IPS-15b (cell line): ENCODE measurements around the gene PARP6.
A peak's percentile ranks its signal among the peaks of the same experiment; 100 is the strongest.

Source experiments
- H3K27me3 ChIP-seq: one replicate; pipeline ENCODE4 v1.6.1; 2013; ENCODE audit warnings: low read length; ENCODE audit not compliant: control insufficient read depth, insufficient read depth
- H3K36me3 ChIP-seq: one replicate; pipeline ENCODE4 v1.6.1; 2013; ENCODE audit warnings: low read length; ENCODE audit not compliant: control insufficient read depth, insufficient read depth
- H3K4me1 ChIP-seq: one replicate; pipeline ENCODE4 v1.6.1; 2013; ENCODE audit warnings: mild to moderate bottlenecking, low read length; ENCODE audit not compliant: control insufficient read depth, insufficient read depth
- H3K4me3 ChIP-seq: one replicate; pipeline ENCODE4 v1.5.1; 2013; ENCODE audit warnings: low read depth, low read length
- H3K9ac ChIP-seq: one replicate; pipeline ENCODE4 v1.6.1; 2013; ENCODE audit warnings: low read depth, mild to moderate bottlenecking, low read length
- H3K9me3 ChIP-seq: one replicate; pipeline ENCODE4 v1.6.1; 2013; ENCODE audit warnings: mild to moderate bottlenecking, low read length; ENCODE audit not compliant: control insufficient read depth, insufficient read depth

The PARP6 gene

GRCh38 chr15:72202801-72203506 is 69.4 kb downstream of the PARP6 start:
- Histone ChIP-seq H3K9ac (no peak overlapping the region), H3K4me3 (no peak overlapping the region), H3K36me3 (peaks cover 90% of the 10 kb centered on the region), H3K4me1 (no peaks in the 10 kb centered on the region), H3K27me3 (no peaks in the 10 kb centered on the region), H3K9me3 (no peaks in the 10 kb centered on the region)

DNA sequence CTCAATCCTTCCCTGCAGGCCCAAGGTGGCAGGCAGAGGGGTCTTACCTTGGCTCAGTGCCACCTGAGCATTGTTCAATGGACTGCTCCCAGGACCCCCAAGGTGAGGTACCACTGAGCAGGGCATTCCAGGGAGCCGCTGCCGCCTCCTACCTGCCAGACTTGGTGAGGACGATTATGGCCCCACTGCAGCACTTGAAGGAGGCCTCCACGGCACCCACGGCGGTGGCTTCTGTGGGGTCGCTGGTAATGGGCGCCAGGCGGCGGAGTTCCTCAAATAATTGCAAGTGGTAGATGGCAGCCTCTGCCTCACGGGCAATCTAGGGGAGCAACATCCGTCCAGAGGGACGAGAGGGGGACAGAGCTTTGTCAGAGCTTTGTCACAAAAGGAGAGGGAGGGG is 70.1 kb downstream of the PARP6 start:
- H3K36me3 ChIP-seq: peaks cover 83% of the 10 kb centered on the region
- no peaks in the 10 kb centered on the region for H3K4me1 ChIP-seq

GRCh38 chr15:72201391-72201921 is 70.9 kb downstream of the PARP6 start:
- no peak overlapping the region for H3K4me3 ChIP-seq
- H3K9ac ChIP-seq: no peak overlapping the region
- H3K27me3 ChIP-seq: peaks cover 8% of the 10 kb centered on the region
- H3K9me3 ChIP-seq: no peaks in the 10 kb centered on the region
- no peaks in the 10 kb centered on the region for H3K4me1 ChIP-seq
- H3K36me3 ChIP-seq: peaks cover 75% of the 10 kb centered on the region

More for the DNA sequence above, 70.1 kb downstream of the PARP6 start:
- no peak overlapping the region for H3K9ac ChIP-seq
- H3K27me3 ChIP-seq: no peaks in the 10 kb centered on the region
- no peaks in the 10 kb centered on the region for H3K9me3 ChIP-seq
- no peak overlapping the region for H3K4me3 ChIP-seq

GRCh38 chr15:72200395-72201237 is 71.7 kb downstream of the PARP6 start:
- H3K4me3 ChIP-seq: no peak overlapping the region
- H3K36me3 ChIP-seq: peaks cover 66% of the 10 kb centered on the region
- H3K4me1 ChIP-seq: no peaks in the 10 kb centered on the region
- peaks cover 16% of the 10 kb centered on the region for H3K27me3 ChIP-seq
- no peaks in the 10 kb centered on the region for H3K9me3 ChIP-seq
- H3K9ac ChIP-seq: no peak overlapping the region

- Histone ChIP-seq H3K9me3 (no peaks in the 10 kb centered on the region), H3K4me1 (no peaks in the 10 kb centered on the region), H3K27me3 (peaks cover 17% of the 10 kb centered on the region), H3K9ac (no peak overlapping the region), H3K36me3 (peaks cover 60% of the 10 kb centered on the region), H3K4me3 (no peak overlapping the region)
Observed at GRCh38 chr15:72199721-72200212, 72.6 kb downstream of the PARP6 start.

GRCh38 chr15:72199205-72199515 is 73.2 kb downstream of the PARP6 start:
- no peaks in the 10 kb centered on the region for H3K4me1 ChIP-seq
- peaks cover 17% of the 10 kb centered on the region for H3K27me3 ChIP-seq
- peaks cover 54% of the 10 kb centered on the region for H3K36me3 ChIP-seq
- H3K4me3 ChIP-seq: no peak overlapping the region
- H3K9ac ChIP-seq: no peak overlapping the region
- no peaks in the 10 kb centered on the region for H3K9me3 ChIP-seq

DNA sequence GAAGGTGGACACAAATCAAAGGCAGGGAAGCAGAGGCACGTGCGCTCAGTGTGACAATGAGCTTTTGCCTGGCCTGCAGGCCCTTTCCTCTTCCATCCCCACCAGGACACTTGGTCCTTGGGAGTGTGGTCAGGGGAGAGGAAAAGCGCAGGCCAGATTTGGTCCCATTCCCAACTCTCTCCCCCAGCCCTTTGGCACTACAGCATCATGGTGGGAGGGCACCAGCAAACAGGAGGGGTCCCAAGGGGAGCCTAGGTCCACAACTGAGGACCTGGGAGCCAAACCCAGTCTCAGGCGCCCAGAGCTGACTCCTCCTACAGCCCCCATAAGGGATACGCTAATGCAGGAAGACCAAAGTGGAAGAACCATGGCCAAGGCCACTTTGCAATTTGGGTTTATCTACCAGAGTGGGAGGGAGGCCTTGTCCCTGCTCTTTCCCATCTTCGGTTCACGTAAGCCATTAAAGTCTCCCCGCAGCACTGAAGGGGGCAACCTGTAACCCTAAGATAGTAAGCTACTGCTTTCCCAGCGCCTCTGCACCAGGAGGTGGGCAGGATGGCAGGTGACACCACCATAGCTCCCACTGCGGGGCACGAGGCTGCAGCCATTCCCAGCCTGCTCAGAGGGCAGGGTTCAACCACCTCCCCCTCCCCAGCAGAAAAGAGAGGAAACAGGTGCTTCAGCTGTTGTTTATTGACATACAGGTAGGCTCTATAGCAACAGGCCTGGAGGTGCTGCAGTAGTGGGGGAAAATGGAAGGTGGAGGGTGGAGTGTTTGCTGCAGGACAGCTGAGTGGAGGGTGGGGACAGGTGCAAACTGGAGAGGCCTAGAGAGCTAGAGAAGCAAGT is 73.8 kb downstream of the PARP6 start:
- Histone ChIP-seq H3K9ac (no peak overlapping the region), H3K36me3 (peaks cover 48% of the 10 kb centered on the region), H3K4me1 (no peaks in the 10 kb centered on the region), H3K9me3 (no peaks in the 10 kb centered on the region), H3K4me3 (peak overlapping the region; percentile 38), H3K27me3 (peaks cover 17% of the 10 kb centered on the region)

- Histone ChIP-seq H3K27me3 (peaks cover 17% of the 10 kb centered on the region), H3K9ac (peak within 1 kb of the TSS; percentile 47), H3K4me1 (no peaks in the 10 kb centered on the region), H3K36me3 (peaks cover 39% of the 10 kb centered on the region), H3K9me3 (no peaks in the 10 kb centered on the region), H3K4me3 (peak within 1 kb of the TSS; percentile 78)
Observed at GRCh38 chr15:72197460-72198355, 74.6 kb downstream of the PARP6 start, which contains the start of gene GRAMD2A. Gene GRAMD2A, minus strand, starts transcription at chr15:72197787.

GRCh38 chr15:72197041-72197459 is 75.3 kb downstream of the PARP6 start:
- H3K4me1 ChIP-seq: no peaks in the 10 kb centered on the region
- no peaks in the 10 kb centered on the region for H3K9me3 ChIP-seq
- H3K9ac ChIP-seq: peak overlapping the region; percentile 47
- H3K27me3 ChIP-seq: peaks cover 17% of the 10 kb centered on the region
- H3K4me3 ChIP-seq: peak overlapping the region; percentile 78
- peaks cover 33% of the 10 kb centered on the region for H3K36me3 ChIP-seq

GRCh38 chr15:72196409-72197040 is 75.8 kb downstream of the PARP6 start:
- H3K9me3 ChIP-seq: no peaks in the 10 kb centered on the region
- no peak overlapping the region for H3K9ac ChIP-seq
- H3K27me3 ChIP-seq: peaks cover 17% of the 10 kb centered on the region
- H3K4me1 ChIP-seq: no peaks in the 10 kb centered on the region
- H3K4me3 ChIP-seq: peak overlapping the region; percentile 78
- H3K36me3 ChIP-seq: peaks cover 28% of the 10 kb centered on the region
